Measurements from ENCODE around the gene EVPL. TPM values are rescaled to one million over a fixed set of nuclear protein-coding genes. Genes with fewer than 3 reads are reported as not detected.

The EVPL gene
- total and polyA plus RNA-seq, 2 of the 13 experiments (the other 11 are each of a cell fraction or from before 2014, with no cell fraction given), result 2.1 to 8.2 TPM

DNA sequence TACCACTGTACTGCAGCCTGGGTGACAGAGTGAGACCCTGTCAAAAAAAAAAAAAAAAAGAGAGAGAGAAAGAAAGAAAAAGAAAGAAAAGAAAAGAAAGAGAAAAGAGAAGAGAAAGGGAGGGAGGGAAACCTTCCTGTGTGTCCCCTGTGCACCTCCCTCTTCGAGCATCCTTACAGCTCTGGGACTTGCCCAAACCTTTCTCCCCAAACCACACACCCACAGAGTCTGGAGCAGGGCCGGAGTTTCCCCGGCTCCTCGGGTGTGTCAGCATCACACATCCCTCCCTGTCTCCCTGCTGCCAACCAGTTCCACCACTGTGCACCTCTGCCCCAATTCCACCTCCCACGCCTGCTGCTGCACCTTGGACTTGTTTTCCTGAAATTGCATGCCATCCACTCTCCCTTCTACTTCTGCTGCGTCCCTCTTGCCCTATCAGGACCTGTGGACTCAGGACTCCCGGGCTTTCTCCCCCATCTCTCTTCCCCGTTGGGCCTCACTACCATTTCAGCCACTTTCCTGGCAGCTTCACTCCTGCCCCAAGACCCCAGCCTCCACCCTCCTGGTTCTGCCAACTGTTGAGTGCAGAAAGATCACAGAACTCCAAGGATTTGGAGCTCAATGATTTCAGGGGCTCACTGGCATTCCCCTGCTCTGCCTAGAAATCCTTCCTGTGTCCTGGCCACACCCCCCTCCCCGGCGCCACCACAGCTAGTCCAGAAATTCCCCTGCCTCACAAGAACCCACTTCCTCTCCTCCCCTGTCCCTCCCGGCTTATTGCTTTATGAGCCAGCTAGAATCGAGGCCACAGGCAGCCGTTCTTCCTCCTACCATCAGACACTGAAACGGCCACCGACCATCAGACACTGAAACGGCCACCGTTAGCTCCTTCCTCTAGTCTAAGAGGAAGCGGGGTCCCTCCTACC lies 30.2 kb downstream of the EVPL start (continued):
- TF ChIP-seq SOX13 (IDR thresholded peaks at IDR 0.05) (peak; percentile 20; the same call in 1 of the 2 replicates), SOX13 (CRISPR knock-in tag; conservative IDR thresholded peaks at IDR 0.05 in 1 of 2, IDR thresholded peaks at IDR 0.05 in 1 of 2) (peak in 1 of 2 experiments; percentile 76; a peak in 2 of 4 replicates), YY1 (IDR thresholded peaks at IDR 0.05; ENCODE audit: insufficient read depth, insufficient replicate concordance, low read depth, low read length) (peak; percentile 43), SKI (IDR thresholded peaks at IDR 0.05; ENCODE audit: partially characterized antibody) (peak; percentile 88), TSC22D2 (CRISPR knock-in tag; IDR thresholded peaks at IDR 0.05; ENCODE audit: borderline replicate concordance) (0 out of 2 replicates have a peak, but pooled peaks have one; percentile 67), HNF4G (IDR thresholded peaks at IDR 0.05; ENCODE audit: borderline replicate concordance, low read depth, low read length) (peak; percentile 85), HNF4G (CRISPR knock-in tag; IDR thresholded peaks at IDR 0.05; ENCODE audit: borderline replicate concordance, low read depth) (peak; percentile 96), ZBTB7A (CRISPR knock-in tag; IDR thresholded peaks at IDR 0.05) (no peak), SMARCE1 (IDR thresholded peaks at IDR 0.05; ENCODE audit: borderline replicate concordance) (no peak), GFI1 (CRISPR knock-in tag; IDR thresholded peaks at IDR 0.05; ENCODE audit: borderline replicate concordance) (peak; percentile 32; the same call in 1 of the 2 replicates), ZNF354B (CRISPR knock-in tag; IDR thresholded peaks at IDR 0.05) (peak; percentile 46; the same call in 1 of the 2 replicates), ZNF292 (CRISPR knock-in tag; IDR thresholded peaks at IDR 0.05; ENCODE audit: borderline replicate concordance, low read depth) (peak; percentile 99), ZNF547 (CRISPR knock-in tag; IDR thresholded peaks at IDR 0.05) (peak; percentile 31; the same call in 1 of the 2 replicates), MAFF (IDR thresholded peaks at IDR 0.05; ENCODE audit: low read depth, low read length) (no peak), BCL6 (CRISPR knock-in tag; IDR thresholded peaks at IDR 0.05) (peak; percentile 82), ZNF207 (IDR thresholded peaks at IDR 0.05; ENCODE audit: borderline replicate concordance) (no peak), MAZ (IDR thresholded peaks at IDR 0.05; ENCODE audit: borderline replicate concordance, low read depth, low read length) (no peak), MAZ (CRISPR knock-in tag; IDR thresholded peaks at IDR 0.05; ENCODE audit: low read depth) (peak; percentile 18), ZNF678 (CRISPR knock-in tag; IDR thresholded peaks at IDR 0.05) (no peak), ZNF7 (CRISPR knock-in tag; IDR thresholded peaks at IDR 0.05) (no peak; the same call in 1 of the 2 replicates), ZSCAN22 (CRISPR knock-in tag; IDR thresholded peaks at IDR 0.05) (peak; percentile 96), ZNF619 (CRISPR knock-in tag; IDR thresholded peaks at IDR 0.05) (no peak), SMC3 (IDR thresholded peaks at IDR 0.05; ENCODE audit: low read length) (no peak), CBX1 (IDR thresholded peaks at IDR 0.05; ENCODE audit: low read depth) (no peak), ZNF644 (CRISPR knock-in tag; IDR thresholded peaks at IDR 0.05; ENCODE audit: low read depth) (no peak)
- TF ChIP-seq, protein P1, sequence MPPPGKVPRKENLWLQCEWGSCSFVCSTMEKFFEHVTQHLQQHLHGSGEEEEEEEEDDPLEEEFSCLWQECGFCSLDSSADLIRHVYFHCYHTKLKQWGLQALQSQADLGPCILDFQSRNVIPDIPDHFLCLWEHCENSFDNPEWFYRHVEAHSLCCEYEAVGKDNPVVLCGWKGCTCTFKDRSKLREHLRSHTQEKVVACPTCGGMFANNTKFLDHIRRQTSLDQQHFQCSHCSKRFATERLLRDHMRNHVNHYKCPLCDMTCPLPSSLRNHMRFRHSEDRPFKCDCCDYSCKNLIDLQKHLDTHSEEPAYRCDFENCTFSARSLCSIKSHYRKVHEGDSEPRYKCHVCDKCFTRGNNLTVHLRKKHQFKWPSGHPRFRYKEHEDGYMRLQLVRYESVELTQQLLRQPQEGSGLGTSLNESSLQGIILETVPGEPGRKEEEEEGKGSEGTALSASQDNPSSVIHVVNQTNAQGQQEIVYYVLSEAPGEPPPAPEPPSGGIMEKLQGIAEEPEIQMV (CRISPR knock-in tag; IDR thresholded peaks at IDR 0.05; ENCODE audit: low read depth), result peak; percentile 77
- TF ChIP-seq, protein P2, sequence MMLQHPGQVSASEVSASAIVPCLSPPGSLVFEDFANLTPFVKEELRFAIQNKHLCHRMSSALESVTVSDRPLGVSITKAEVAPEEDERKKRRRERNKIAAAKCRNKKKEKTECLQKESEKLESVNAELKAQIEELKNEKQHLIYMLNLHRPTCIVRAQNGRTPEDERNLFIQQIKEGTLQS (CRISPR knock-in tag; IDR thresholded peaks at IDR 0.05), result peak; percentile 40; the same call in 1 of the 2 replicates
- TF ChIP-seq, protein P3, sequence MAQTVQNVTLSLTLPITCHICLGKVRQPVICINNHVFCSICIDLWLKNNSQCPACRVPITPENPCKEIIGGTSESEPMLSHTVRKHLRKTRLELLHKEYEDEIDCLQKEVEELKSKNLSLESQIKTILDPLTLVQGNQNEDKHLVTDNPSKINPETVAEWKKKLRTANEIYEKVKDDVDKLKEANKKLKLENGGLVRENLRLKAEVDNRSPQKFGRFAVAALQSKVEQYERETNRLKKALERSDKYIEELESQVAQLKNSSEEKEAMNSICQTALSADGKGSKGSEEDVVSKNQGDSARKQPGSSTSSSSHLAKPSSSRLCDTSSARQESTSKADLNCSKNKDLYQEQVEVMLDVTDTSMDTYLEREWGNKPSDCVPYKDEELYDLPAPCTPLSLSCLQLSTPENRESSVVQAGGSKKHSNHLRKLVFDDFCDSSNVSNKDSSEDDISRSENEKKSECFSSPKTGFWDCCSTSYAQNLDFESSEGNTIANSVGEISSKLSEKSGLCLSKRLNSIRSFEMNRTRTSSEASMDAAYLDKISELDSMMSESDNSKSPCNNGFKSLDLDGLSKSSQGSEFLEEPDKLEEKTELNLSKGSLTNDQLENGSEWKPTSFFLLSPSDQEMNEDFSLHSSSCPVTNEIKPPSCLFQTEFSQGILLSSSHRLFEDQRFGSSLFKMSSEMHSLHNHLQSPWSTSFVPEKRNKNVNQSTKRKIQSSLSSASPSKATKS (CRISPR knock-in tag; IDR thresholded peaks at IDR 0.05), result no peak

All from HepG2 (cell line).